CD4-positive, alpha-beta T cell treated with Interleukin-15 for 4 hours (primary cell): ENCODE data around the gene SEC61G.

Experiments
- DNase-seq: peaks from one replicate; pipeline ENCODE4 v3.0.0-alpha.2; 2020; ENCODE audit warnings: low spot score

The SEC61G gene

DNA sequence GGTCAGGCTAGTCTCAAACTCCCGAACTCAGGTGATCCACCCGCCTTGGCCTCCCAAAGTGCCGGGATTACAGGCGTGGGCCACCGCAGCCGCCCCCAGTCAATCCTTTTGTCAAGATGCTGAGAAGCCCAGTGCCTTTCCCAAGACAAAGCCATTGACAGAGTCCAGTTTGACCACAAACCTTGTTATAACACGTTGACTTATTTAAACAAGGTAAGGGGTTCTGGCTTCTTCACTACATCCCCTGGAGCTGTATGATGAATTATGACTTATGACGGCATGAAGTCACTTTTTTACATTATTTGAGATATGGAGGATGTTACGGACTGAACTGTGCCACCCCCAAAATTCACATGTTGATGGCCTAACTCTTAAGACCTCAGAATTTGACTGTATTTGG is 5.8 kb upstream of the SEC61G start:
- no peak for DNase-seq

DNA sequence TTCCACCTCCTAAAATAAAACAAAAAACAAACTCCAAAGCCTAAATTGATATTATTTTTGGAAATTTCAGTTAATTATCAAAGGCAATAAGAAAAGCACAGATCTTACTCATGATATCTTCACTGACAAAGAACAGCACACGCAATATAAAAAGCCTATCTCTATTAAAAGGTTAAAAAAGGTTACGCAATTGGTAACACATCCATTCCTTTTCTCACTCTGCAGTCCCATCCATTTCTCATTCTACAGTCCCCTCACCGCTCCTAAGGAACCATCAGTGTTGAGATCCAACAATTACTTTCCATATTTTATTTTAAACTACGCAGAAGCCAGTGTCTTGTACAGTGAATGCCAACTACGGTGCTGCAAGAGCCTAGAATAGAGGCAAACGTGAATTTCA is 1.3 kb downstream of the SEC61G start:
- DNase-seq = no peak

DNA sequence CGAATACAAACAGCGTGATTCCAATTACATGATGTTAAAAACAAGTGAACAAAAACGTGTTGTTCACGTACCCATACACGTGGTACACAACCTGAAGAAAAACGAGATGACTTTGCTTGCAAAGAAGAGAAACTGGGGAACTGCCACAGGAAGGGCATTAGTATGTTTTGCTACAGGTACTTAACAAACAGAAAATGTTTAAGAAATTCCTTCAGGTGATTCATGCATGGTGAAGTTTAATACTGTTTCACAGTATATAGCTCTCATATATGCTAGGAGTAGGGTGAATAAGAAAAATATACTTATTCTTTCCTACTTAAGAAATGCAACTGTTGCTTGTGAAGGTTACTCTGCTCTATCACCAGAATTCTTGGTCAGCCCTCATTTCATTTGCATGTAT is 9.8 kb downstream of the SEC61G start:
- DNase-seq = no peak

DNA sequence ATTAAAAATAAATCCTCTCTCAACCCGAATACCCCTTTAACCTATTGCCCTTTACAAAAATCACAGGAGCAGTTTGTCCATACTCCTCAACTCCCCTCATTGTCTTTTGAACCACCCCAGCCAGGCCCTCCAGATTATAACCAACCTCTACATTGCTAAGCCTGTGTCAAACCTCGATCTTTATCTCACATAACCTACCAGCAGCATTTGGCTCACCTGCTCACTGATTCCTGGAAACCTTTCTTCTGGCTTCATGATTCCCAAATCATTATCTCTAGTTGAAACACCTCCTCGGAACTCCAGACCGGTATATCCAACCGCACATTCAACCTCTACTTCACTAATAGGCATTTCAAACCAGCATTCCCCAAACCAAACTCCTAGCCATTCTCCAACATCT is 11.8 kb downstream of the SEC61G start:
- DNase-seq = no peak

DNA sequence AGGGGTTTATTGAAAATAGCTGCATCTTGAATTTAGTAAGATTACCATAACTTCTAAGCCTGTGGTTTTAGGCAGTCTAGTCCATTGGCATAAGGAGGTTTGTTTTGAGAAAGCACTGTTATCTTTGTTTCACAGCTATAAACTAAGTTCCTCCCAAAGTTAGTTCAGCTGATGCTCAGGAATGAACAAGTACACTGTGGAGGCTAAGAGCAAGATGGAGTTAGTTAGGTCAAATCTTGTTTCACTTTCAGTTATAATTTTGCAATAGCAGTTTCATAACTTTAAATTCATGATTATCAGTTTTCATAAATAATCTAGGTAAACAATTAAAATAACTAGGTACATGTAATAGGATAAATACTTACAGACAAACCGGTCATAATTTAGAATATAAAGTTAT is 15.4 kb downstream of the SEC61G start:
- no peak for DNase-seq

DNA sequence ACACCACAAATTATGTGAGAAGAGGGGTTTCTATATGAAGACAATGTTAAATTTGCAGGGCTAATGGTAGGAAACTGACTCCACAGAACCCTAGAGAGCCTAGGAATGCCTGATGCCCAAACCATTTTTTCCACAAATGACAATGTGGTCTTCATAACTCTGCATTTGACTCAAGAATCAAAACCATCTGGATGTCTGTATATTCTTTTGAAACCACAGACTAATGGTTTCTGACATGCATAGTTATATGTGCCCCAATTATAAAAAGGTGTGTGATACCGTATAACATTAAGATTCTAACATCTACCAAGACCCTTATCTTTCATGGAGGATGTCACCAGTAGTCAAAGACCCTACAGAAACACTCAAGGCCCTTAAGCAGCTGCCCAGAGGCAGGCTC is 20.3 kb downstream of the SEC61G start:
- no peak for DNase-seq

DNA sequence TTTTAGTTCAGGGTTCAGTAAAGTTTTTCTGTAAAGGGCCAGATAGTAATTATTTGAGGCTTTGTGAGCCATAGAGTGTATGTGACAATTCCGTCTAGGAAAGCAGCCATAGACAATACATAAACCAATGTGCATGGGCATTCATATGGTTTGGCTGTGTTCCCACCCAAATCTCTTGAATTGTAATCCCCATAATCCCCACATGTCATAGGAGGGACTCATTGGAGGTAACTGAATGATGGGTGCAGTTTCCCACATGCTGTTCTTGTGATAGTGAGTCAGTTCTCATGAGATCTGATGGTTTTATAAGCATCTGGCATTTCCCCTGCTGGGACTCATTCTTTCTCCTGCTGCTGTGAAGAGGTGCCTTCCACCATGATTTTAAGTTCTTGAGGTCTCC is 29.9 kb downstream of the SEC61G start:
- no peak for DNase-seq

DNA sequence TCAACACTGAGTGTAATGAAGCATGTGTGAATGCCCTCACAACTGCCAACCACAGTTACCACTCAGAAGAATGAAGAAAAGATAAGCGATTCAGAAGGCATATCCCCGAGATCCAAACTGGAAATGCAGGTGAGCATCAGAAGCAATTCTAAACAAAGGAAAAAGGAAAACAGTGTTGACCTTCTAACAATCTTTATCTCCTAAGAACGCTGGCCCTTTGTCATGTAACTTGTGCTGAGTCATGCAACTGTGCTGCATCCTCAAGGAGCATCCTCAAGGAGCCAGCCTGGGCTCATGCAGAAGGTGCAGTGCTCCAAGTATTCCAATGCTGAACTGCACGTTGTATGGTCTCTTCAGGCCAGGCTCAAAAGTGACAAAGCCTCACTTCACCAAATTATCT is 30.6 kb downstream of the SEC61G start:
- no peak for DNase-seq

DNA sequence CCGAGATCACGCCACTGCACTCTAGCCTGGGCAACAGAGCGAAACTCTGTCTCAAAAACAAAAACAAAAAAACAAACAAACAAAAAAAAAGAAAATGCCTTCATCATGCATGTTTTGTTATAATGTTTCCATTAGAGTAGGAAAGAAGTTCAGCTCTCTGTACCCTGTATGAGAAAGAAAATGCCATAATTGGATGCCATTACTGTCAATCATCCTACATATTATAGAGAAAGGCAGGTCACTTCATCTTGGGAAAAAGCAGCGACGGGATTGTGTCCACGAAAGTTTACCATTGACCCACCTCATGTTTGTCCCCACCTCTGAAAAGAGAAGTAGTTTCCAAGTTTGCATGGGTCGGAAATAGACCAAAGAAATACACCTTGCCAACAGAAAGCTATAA is 33.8 kb downstream of the SEC61G start:
- no peak for DNase-seq

DNA sequence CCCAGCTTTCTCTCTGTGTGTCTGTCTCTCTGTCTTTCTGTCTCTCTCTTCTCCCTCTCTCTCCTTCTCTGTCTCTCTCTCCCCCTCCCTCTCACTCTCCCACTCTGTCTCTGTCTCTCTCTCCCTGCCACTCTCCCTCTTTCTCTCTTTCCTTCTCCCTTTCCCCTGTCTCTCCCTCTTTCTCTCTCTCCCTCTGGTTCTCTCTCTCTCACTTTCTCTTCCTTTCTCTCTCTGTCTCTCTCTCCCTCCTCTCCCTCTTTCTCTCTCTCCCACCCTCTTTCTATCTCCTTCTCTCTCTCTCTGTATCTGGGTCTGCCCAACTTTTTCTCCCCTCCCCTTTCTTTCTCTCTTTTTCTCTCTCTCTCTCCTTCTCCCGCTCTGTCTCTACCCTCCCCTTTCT is 36.5 kb downstream of the SEC61G start:
- DNase-seq = no peak

DNA sequence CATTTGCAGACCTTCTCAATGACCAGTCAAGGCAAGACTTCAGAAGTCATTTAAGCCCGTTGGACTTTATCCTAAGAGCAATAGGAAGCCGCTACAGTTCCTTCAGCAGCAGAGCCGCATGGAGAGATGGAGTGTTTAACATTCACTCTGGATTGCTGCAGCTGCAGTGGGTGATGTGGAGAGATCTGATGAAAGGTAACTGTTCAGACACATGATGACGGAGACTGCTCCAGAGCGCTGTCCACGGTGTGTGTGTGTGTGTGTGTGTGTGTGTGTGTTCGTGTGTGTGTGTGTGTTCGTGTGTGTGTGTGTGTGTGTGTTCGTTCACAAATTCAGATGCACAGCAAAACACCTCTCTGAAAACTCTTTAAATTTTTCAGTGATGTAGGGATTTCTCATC is 37.0 kb downstream of the SEC61G start:
- DNase-seq = no peak

DNA sequence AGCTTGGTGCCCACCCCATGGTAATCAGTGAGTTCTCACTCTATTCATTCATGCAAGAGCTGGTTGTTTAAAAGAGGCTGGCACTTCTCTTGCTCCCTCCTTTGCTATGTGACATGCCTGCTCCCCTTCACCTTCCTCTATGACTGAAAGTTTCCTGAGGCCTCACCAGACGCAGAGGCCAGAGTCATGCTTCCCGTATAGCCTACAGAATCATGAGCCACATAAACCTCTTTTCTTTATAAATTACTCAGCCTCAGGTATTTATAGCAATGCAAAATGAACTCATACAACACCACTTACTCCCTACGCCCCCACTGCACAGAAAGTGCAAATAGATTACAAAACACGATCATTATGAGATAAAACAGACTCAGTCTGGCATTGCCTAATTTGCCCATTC is 39.0 kb downstream of the SEC61G start:
- no peak for DNase-seq

DNA sequence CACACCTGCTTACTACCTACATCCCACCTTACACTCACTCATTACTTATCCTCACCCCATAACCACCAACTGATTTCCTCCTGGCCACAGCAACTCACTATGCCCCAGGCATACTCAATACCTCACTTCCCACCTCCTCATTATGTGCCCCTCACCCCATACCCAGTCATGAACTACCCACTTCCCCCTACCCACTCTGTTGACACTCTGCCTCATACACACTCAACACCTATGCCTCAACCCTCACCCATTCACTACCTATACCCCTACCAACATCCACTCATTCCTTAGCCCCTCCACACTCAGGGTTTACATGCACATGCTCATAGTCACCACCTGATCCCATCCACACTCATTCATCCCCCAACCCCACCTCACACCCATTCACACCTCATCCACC is 39.6 kb downstream of the SEC61G start:
- no peak for DNase-seq

DNA sequence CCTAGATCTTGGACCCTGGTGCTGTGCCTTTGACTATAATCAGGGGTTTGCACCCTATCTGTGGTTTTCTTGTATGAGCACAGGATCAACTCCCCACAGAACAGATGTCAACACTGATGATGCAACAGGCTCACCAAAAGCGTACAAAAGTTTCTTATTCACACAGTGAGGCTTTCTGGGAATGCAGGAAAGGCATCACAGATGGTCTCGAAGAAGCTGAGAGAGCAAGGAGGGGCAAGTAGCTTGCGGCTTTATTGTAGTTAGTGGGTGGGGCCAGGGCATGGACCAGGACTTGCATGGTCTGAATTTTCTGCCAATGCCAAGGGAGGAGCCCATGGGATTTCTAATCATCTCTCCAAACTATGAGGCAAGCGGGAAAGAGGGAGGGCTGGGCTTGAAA is 46.2 kb downstream of the SEC61G start:
- DNase-seq = no peak

DNA sequence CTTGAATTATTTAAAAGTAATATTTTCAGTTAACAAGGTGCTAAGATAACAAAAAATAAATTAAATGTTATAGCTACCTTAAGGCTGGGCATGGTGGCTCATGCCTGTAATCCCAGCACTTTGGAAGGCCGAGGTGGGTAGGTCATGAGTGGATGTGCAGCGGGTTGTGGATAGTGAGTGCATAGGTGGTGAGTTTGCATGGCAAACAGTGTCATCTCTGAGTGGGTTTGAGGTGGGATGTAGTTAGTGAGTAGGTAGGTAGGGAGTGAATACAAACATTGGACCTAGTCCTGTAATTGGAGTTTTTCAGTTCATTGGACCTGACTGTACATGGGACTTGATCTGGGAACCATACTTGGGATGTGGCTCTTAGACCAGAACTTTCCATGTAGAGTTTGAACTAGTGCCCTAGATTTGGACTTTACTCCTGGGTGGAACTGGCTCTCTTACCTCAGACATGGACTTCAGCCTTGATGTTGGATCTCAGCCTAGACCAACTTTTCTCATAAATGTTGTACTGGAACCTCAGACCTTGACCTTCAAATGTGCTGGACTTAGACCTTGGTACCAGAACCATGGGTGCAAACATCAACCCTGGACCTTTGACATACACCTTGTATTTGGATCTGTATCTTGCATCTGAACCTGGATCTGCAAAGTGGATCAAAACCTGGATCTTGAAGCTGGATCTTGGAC is 47.0 kb downstream of the SEC61G start:
- no peak for DNase-seq

DNA sequence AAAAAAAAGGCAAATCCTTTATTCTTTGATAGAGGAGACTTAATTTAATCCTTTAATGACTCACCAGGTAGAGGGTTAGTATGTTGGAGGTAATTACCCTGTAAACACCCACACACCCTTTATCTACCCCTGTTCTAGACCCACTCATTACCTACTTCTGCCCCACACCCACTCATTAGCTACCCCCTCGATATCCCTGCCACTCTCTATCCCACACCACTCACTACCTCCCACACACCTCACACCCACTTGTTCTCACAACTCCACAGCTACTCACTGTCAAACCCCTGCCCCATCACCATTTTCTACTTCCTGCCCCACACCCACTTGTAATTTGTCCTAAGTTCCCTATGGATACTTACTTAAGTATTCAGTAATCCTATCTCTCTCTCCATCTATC is 49.7 kb downstream of the SEC61G start:
- no peak for DNase-seq

DNA sequence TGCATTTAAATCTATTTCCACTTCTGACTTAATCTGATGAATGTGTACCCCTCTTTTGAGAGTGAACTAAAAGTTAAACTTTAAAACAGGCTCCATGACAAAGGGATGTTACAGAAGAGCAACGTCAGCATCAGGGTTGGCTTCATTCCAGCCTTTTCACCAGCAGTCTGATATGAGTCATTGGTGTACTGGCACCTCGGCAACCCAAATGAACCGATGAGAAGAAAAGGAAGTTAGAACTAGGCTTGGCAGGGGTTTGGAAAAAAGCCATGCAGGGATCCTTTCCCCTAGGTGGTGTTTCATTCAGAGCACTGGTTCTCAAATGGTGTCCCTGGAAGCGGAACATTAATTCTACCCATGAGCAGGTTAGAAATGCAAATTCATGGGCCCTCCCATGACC is 53.6 kb downstream of the SEC61G start:
- DNase-seq = no peak

DNA sequence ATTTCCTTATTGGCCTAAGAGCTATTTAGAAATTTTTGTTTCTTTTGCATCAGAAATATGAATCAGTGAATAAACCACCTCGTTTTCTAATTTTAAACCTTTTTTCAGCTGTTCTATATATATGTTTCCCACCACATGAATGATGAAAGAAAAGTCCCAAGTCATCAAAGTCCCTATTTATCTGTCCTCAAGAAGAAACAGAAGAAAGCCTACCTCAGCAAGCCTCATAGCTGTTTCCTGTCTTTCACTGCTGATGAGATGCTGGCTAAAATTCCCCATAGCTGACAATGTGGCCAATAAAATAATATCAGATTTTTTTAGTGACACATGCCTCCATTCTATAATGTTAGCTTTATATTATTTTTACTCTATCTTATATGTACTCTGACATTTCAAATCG is 54.2 kb downstream of the SEC61G start:
- DNase-seq = no peak
